Activated T-helper 1 cell treated with Interleukin-2 at 50 U/mL for 16 hours (primary cell): ENCODE data around the gene SNX9.
A peak's percentile ranks its signal among the peaks of the same experiment; 100 is the strongest.
"Not testable (repeated sequence)": the region's sequence is repeated elsewhere in the genome, so short reads cannot be mapped to it uniquely, and the experiment has no call there.

Source experiments
- DNase-seq: peaks from one replicate; pipeline ENCODE4 v3.0.0-alpha.2; 2020; ENCODE audit warnings: low read depth

The SNX9 gene

DNA sequence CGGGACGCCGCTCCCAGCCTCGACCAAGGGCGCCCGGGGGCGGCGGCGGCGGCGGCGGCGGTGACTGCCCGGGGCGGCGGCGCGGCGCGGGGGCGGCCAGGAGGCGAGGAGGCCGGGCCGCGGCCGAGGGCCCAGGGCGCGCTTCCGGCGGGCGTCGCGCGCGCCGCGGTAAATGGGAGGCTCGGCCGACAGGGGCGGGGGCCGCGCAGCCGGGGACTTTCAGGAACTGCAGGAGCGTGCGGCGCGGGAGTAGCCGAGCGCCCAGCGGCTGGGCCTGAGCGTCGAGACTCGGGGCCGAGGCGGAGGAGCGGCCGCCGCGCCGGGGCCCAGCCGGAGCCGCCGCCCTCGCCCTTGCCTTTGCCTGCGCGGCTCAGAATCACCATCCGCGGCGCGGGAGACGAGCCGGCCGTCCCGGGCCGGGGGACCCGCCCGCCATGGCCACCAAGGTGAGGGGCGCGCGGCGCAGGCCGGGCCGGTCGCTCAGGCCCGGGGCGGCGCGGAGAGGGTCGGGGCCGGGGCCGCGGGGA lies at the start of gene SNX9:
Gene SNX9, plus strand, starts transcription at position 246 of the 527 bp plus-strand sequence. Its CDS starts 189 bp downstream, at position 435.
- DNase-seq: peak; percentile 59

DNA sequence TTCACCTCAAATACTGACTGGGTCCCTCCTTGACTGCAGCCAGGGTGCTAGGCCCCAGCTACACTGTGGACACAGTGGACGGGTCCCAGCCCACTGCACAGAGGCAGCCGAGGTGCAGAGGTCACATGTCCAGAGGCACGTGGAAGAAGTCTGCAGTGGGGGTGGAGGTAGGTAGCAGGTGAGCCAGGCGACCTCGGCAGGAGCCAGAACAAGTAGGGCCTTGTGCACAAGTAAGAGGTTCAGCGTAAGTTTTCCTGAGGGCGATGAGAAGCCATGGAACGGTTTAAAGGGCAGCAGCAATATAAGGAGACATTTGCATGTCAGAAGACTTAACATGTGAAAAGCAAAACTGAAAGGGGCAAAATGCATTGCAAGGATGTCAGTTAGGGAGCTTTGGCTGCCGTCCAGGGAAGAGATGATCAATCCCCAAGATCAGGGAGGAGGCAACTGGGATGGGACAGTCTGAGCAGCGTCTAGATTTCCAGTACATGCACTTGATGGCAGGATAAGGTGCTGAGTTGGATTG lies 49.7 kb upstream of the SNX9 start:
- DNase-seq: no peak

DNA sequence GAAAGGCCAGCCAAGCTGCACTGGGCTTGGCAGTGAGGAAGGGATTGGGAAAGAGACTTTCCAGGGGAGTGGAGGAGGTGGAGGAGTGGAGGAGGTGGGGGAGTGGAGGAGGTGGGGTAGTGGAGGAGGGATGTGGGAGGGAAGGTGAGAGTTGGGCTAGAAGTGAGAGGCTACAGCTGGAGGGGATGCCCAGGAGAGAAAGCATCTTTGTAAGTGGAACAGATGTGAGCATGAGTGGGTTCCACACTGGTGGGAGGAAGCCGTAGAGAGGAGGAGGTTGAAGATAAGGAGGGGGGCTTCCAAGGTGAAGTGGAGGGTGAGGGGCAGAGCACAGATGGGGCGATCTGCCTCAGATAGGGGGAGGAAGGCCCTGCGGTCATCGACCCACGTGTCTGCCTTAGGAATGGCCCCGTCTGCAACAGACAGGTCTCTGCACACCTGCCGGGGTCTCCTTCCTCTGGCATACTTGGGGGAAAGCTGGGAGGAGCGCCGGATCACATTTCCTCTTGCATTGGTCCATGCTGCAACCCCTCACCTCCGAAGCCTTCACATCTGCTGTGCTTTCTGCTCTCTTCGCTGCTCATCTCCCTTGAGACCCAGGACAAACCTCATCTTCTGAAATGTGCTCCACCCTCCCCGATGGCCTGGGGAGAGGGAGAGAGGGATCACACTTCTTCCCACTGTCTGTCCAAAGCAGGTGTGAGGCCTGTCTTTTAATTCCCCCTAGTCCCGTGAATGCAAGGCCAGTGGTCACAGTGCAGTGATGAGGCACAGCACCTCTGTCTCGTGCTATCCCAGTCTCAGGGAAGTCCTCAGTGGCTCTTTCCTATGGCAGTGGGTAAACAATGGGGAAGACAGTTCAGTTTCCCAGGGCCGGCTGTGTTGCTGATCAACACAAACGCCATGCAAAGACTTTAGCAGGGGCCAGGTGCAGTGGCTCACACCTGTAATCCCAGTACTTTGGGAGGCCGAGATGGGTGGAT lies 48.6 kb upstream of the SNX9 start:
- DNase-seq: no peak

DNA sequence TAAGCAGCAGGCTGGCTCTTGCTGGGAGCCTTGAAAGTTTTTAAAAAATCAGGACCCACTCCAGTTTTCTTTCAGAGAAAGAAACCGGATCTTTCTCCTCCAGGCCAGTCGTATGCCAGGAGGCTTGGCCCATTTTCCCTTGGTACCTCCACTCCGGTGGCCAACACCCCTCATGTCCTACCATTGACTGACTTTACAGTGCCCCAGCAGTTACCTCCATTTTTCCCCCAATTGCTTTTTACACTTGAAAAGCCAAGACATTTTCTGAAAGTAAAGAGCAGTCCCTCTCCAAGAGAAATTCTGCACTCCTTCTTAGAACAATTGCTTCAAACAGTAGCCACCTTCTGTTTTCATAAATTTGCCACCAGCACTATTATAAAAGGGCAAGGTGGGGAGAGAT lies 47.7 kb upstream of the SNX9 start:
- DNase-seq: no peak

DNA sequence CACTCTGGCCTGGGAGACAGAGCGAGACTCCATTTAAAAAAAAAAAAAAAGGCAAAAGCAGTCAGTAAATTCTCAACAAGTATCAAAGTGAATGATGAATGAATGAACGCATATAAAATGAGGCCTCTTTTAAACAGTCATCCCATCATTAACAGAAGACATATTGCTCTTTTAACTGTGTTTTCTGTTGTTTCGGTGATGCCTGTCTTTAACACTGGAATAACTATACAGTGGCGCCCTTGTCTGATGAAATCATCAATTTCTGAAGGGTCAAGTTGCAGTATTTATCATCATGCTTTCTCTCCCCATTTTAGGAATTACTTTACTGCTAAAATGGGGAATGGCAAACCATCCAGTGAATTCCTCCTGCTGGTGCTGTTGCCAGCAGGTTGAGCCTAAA lies 45.7 kb upstream of the SNX9 start:
- no peak for DNase-seq

- no peak for DNase-seq
Measured at GRCh38 chr6:157778719-157779118, 44.3 kb upstream of the SNX9 start.

DNA sequence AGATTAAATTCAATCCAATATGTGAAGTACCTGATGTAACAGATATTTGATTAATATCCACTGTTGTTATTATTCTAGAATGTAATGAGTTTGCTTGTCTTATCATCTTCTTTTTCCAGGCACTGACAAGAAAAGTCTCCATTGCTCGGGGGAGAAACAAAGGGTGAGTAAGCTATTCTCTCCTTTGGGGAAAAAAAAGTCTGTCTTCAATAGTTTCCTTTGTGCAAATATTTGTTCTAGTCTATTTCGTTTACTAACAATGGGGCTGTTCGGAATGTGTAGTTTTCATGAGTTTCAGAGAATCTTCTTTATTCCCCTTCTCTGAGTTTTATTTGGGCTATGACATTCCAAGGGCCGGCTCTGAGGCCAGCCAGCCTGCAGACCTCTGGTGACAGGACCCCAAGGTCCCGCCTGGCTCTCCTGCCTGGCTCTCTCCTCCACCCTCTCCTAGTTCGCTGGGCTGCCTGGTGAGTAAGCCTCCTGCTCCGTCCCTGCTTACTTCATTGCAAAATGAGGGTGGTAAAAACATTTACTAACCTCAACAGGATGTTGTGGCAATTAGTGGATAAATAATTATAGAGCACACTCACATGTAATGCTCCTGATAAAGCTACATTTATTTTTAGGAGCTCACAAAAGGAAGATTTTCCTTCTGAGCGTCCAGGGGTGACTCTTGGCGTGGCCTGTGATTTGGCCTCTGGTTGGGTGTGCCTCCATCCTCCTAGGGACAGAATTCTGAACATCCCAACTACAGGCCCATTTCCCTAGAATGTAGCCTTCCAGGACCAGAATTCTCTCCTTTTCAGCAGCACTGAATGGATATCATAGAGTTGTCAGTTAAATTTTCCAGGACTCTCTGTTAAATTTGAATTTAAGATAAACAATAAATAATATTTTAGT lies 43.1 kb upstream of the SNX9 start:
- DNase-seq: no peak

DNA sequence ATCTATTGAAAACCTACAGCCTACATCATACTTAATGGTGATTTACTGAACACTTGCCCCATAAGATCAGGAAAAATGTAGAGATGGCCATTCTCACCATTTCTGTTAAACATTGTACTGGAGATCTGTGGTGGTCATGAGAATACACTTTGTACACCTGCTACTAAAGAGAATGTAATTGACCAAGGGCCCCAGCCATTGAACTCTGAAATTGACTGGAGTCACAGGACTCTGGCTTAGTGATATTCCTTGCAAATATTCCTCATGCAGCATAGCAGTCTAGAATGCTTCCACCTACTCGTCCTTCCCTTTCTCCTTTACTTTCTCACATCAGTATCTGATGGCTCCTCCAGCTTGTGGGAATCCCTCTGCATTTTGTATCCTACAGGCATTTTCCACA lies 37.4 kb upstream of the SNX9 start:
- no peak for DNase-seq

GRCh38 chr6:157786221-157786620 lies 36.8 kb upstream of the SNX9 start:
- no peak for DNase-seq

- DNase-seq: no peak
Measured at GRCh38 chr6:157787080-157787479, 36.0 kb upstream of the SNX9 start.

- no peak for DNase-seq
Measured at GRCh38 chr6:157788180-157788579, 34.9 kb upstream of the SNX9 start.

DNA sequence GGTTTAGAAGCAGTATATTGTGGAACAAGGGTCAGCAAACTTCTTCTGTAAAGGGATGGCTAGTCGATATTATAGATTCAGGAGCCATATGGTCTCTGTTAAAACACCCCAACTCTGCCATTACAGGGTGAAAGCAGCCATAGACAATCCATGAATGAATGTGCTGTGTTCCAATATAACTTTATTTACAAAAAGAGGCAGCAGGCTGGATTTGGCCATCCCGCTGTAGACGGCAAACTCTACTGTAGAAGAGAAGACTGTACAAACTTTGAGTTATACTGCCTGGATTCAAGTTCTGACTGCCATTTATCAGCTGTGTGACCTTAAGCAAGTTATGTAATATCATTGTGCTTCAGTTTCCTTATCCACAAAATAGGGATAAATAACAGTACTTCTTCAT lies 33.7 kb upstream of the SNX9 start:
- no peak for DNase-seq

GRCh38 chr6:157789861-157790260 lies 33.2 kb upstream of the SNX9 start:
- DNase-seq: no peak

DNA sequence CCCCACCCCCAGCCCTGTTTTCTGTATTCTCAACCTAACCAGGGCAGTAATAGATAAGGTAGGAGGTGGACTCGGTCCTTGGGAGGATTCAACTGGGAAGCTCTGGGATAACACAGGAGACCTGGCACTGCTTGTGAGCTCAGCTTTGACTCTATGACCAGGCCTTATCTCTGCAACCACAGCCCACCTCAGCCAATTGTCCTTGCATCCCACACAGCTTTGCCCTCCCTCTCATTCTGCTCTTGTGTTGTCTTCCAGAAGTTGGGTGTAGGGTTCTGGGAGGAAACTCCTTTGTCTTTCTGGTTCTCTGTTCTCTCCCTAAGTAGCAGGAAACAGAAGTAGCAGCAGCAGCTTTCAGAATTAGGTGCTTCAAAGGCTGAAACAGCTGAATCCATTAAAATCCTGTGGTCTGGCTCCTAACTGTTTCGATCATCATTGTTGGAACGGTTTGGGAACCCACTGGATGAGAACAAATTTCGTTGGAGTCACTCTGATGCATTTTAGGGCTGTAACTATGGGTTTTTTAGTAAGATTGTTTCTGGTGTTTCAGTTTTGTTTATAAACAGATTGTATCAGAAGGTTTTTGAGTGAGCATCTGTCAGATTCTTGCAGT lies 32.4 kb upstream of the SNX9 start:
- no peak for DNase-seq

DNA sequence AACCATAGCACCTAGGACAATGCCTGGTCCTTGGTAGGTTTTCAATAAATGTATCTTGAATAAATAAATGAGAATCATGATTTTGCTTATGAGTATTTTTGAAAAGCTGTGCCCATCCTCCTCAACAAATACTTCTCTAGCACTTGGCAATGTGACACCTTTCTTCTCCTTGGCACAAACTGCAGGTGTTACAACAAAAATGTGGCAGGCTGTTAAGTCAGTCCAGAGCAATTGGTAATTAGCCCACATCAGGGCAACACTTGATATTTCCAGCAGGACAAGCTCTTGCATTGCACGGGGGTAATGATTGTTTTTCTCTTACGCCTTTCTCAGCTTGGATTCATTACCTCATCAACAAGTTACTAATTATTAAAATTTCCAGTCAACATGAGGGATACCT lies 31.6 kb upstream of the SNX9 start:
- no peak for DNase-seq

GRCh38 chr6:157792671-157793070 lies 30.4 kb upstream of the SNX9 start:
- no peak for DNase-seq

GRCh38 chr6:157794012-157794411 lies 29.0 kb upstream of the SNX9 start:
- not testable (repeated sequence) for DNase-seq

DNA sequence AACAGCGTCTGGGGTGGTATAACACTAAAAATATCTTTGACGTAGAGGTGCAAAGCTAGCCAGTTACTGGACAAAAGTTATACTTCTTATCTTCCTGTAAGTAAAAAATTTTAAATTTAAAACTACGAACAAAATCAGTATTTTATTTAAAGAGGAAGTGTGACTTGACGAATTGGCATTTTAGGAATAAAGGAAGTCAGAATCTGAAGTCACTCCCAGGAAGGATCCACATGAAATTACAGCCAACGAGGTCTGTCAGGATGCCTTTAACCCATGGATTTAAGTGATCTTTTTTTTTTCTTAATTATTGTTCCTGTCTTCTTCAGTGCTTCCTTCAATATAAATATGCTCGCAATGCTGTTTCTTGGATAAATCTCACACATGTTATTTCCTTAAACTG lies 27.2 kb upstream of the SNX9 start:
- no peak for DNase-seq

- DNase-seq: no peak
Measured at GRCh38 chr6:157798851-157799250, 24.2 kb upstream of the SNX9 start.

GRCh38 chr6:157799561-157799960 lies 23.5 kb upstream of the SNX9 start:
- DNase-seq: not testable (repeated sequence)

- no peak for DNase-seq
Measured at GRCh38 chr6:157800420-157801237, 22.4 kb upstream of the SNX9 start.
